OCI-LY7 (cell line): ENCODE results near the gene ABCC1. TPM values are rescaled to one million over a fixed set of nuclear protein-coding genes. Genes with fewer than 3 reads are reported as not detected.
"Not testable (repeated sequence)": the region's sequence is repeated elsewhere in the genome, so short reads cannot be mapped to it uniquely, and the experiment has no call there.

Experiments used
- BruUV-seq: library from RNA; stranded (reverse); fragments of 400-500 nt; replicated peaks from 2 replicates; lab custom pipeline; 2021; lab: Mats Ljungman, UMichigan
- CTCF ChIA-PET: fragments of 300-600 bp; sonication (Branson Sonifier 250); formaldehyde crosslinking; loops from one replicate; lab custom pipeline; 2022; ENCODE audit warnings: antibody characterized with exemption; ENCODE audit not compliant: unreplicated experiment; lab: Charles Lee
- POLR2A ChIA-PET: fragments of 300-600 bp; sonication (Branson Sonifier 250); formaldehyde crosslinking; loops from one replicate; lab custom pipeline; 2022; ENCODE audit warnings: antibody characterized with exemption; lab: Charles Lee
- DNase-seq: peaks from one replicate; pipeline ENCODE4 v3.0.0-alpha.2; 2015; ENCODE audit warnings: low spot score
- H2AFZ ChIP-seq: fragments of 200-600 bp; sonication (generic), shearing (Covaris generic); 2 replicates; pipeline ENCODE4 v1.6.1; 2014; ENCODE audit warnings: mild to moderate bottlenecking, antibody characterized with exemption, low read length, moderate library complexity
- H3K27ac ChIP-seq: fragments of 200-600 bp; sonication (generic); 2 replicates; pipeline ENCODE4 v1.5.1; 2014; ENCODE audit warnings: mixed run types, low read depth, mild to moderate bottlenecking, moderate library complexity, low read length, inconsistent platforms; ENCODE audit not compliant: poor library complexity, severe bottlenecking
- H3K36me3 ChIP-seq: fragments of 200-600 bp; sonication (generic); 2 replicates; pipeline ENCODE4 v1.6.1; 2014; ENCODE audit warnings: mild to moderate bottlenecking, antibody characterized with exemption, low read length, moderate library complexity, mixed read lengths; ENCODE audit not compliant: insufficient read depth
- H3K4me1 ChIP-seq: fragments of 200-600 bp; sonication (generic); 2 replicates; pipeline ENCODE4 v1.5.1; 2014; ENCODE audit warnings: mild to moderate bottlenecking, low read length; ENCODE audit not compliant: insufficient read depth, poor library complexity, severe bottlenecking
- H3K4me2 ChIP-seq: fragments of 200-600 bp; sonication (generic); 2 replicates; pipeline ENCODE4 v1.6.1; 2014; ENCODE audit warnings: mild to moderate bottlenecking, low read length
- H3K4me3 ChIP-seq: fragments of 200-600 bp; sonication (generic); 2 replicates; pipeline ENCODE4 v1.5.1; 2014; ENCODE audit warnings: mild to moderate bottlenecking, low read depth, low read length; ENCODE audit not compliant: poor library complexity, severe bottlenecking
- H3K79me2 ChIP-seq: fragments of 200-600 bp; sonication (generic); 2 replicates; pipeline ENCODE4 v1.6.1; 2016; ENCODE audit warnings: low read depth, mild to moderate bottlenecking, low read length, moderate library complexity, mixed read lengths; ENCODE audit not compliant: insufficient read depth
- H3K9me2 ChIP-seq: fragments of 200-600 bp; sonication (generic); 2 replicates; pipeline ENCODE4 v1.6.1; 2016; ENCODE audit warnings: mild to moderate bottlenecking, low read length, mixed read lengths; ENCODE audit not compliant: insufficient read depth
- H3K9me3 ChIP-seq: fragments of 200-600 bp; sonication (generic); 2 replicates; pipeline ENCODE4 v1.6.1; 2014; ENCODE audit warnings: mild to moderate bottlenecking, mixed run types, low read length, mixed read lengths
- H4K20me1 ChIP-seq: fragments of 200-600 bp; sonication (generic); 2 replicates; pipeline ENCODE4 v1.6.1; 2014; ENCODE audit warnings: mild to moderate bottlenecking, antibody characterized with exemption, low read length, moderate library complexity, mixed read lengths; ENCODE audit not compliant: insufficient read depth
- CTCF ChIP-seq: fragments of 200-600 bp; sonication (generic); conservative IDR thresholded peaks from 2 replicates; pipeline ENCODE4 v1.5.1; 2014; ENCODE audit warnings: mild to moderate bottlenecking, antibody characterized with exemption, low read length, moderate library complexity, mixed read lengths
- EZH2phosphoT487 ChIP-seq: fragments of 200-600 bp; sonication (generic); IDR thresholded peaks from 2 replicates; pipeline ENCODE4 v1.6.1; 2018; ENCODE audit warnings: low read depth, borderline replicate concordance, mild to moderate bottlenecking, mixed run types, antibody characterized with exemption, low read length, moderate library complexity, mixed read lengths
- intact Hi-C: fragments of 100-400 bp; cut with micrococcal nuclease; formaldehyde crosslinking; loops from one replicate; pipeline ENCODE4 v1.10.0; 2022; ENCODE audit not compliant: unreplicated experiment
- total RNA-seq, 2 experiments: library from RNA; depleted of rRNA in 1 of 2; stranded (reverse); fragments of >200 nt in 1 of 2; shearing (Covaris generic) in 1 of 2; gene quantifications; 2 replicates each; pipeline ENCODE4 v1.2.3, GENCODE V29; 2014 to 2022

The ABCC1 gene
- total RNA-seq, 2 experiments from 2014 or later = 39.9 to 71.8 TPM

DNA sequence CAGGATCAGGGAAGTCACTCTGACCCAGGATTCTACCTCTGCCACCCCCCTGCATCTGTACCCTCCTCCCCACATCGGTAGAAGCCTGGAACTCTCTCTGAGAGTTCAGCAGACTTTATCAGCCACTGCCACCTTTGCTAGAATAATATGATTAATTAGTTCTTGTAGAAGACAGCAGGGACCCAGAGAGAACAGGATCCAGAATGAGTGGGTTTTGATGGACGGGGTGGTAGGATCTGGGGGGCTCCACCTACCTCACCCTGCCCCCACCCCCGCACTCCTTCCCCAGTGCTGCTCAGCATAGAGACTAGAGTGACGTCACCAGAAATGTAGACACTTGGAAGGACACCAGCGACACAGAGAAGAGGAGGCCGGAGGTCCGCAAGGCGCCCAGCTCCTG lies 240.4 kb downstream of the ABCC1 start:
- no TSS peak for BruUV-seq
- ChIA-PET POLR2A (no interaction called here), CTCF (no interaction called here)
- H3K4me2 ChIP-seq = no peak overlapping the region
- intact Hi-C loops = no loop called here
- no peaks in the 10 kb centered on the region for H3K4me1 ChIP-seq
- H3K9me2 ChIP-seq = no peaks in the 10 kb centered on the region
- no peaks in the 10 kb centered on the region for H4K20me1 ChIP-seq
- no peaks in the 10 kb centered on the region for H3K79me2 ChIP-seq
- TF ChIP-seq EZH2phosphoT487 = no peak
- TF ChIP-seq CTCF = no peak
- no peak for DNase-seq
- no peak overlapping the region for H2AFZ ChIP-seq
- no peaks in the 10 kb centered on the region for H3K36me3 ChIP-seq
- no peak overlapping the region for H3K27ac ChIP-seq
- H3K9me3 ChIP-seq = no peaks in the 10 kb centered on the region
- H3K4me3 ChIP-seq = no peak overlapping the region

DNA sequence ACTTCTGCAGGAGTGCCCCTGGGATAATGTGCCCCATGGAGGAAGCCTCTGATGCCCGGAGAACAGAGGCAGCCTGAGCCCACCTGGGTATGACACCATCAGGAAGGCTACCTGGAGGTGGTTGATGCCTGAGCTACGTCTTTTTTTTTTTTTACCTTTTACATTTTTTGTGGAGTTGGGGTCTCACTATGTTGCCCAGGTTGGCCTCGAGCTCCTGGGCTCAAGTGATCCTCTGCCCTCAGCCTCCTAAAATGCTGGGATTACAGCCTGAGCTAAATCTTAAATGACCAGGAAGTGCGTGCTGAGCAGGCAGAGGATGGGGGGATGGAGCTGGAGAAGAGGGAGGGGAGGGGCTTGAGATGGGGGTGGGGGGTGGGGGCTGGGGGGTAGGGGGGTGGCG lies 241.1 kb downstream of the ABCC1 start:
- H2AFZ ChIP-seq = no peak overlapping the region
- intact Hi-C loops = no loop called here
- H3K9me3 ChIP-seq = no peaks in the 10 kb centered on the region
- no peak overlapping the region for H3K4me2 ChIP-seq
- H3K27ac ChIP-seq = no peak overlapping the region
- no peak overlapping the region for H3K4me3 ChIP-seq
- no peaks in the 10 kb centered on the region for H3K4me1 ChIP-seq
- no peaks in the 10 kb centered on the region for H4K20me1 ChIP-seq
- H3K36me3 ChIP-seq = no peaks in the 10 kb centered on the region
- DNase-seq = no peak
- H3K9me2 ChIP-seq = no peaks in the 10 kb centered on the region
- ChIA-PET CTCF (interaction anchor here (0.9 kb wide), 1 partner anchor 11 kb away, joined by 3 read pairs; no protein-coding TSS in a partner anchor), POLR2A (interaction anchor here (0.6 to 0.7 kb wide), 2 partner anchors 425 to 1179 kb away, joined by 3 read pairs; no protein-coding TSS in a partner anchor)
- TF ChIP-seq EZH2phosphoT487 = no peak
- TF ChIP-seq CTCF = no peak
- no TSS peak for BruUV-seq
- H3K79me2 ChIP-seq = no peaks in the 10 kb centered on the region

DNA sequence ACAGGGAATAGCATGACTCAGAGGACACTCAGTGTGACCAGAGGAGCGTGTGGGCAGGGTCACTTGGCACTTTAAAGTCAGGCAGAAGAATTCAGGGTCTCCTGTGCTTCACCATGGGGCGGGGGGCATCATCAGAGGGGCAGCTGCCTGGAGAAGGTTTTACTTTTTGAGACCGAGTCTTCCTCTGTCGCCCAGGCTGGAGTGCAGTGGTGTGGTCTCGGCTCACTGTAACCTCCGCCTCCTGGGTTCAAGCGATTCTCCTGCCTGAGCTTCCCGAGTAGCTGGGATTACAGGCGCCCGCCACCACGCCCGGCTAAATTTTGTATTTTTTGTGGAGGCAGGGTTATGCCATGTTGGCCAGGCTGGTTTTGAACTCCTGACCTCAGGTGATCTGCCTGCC lies 241.6 kb downstream of the ABCC1 start:
- H3K79me2 ChIP-seq, DNase-seq, H3K36me3 ChIP-seq, intact Hi-C loops, H4K20me1 ChIP-seq, BruUV-seq, H3K9me2 ChIP-seq, H3K4me1 ChIP-seq, H3K9me3 ChIP-seq, H2AFZ ChIP-seq, H3K4me2 ChIP-seq, H3K27ac ChIP-seq, H3K4me3 ChIP-seq: not testable (repeated sequence)
- CTCF ChIA-PET = interaction anchor here (0.9 kb wide), 1 partner anchor 11 kb away, joined by 3 read pairs; no protein-coding TSS in a partner anchor
- POLR2A ChIA-PET = interaction anchor here (0.6 to 0.7 kb wide), 2 partner anchors 426 to 1180 kb away, joined by 3 read pairs; no protein-coding TSS in a partner anchor
